Measurements from ENCODE around the gene RPL22L1. TPM values are rescaled to one million over a fixed set of nuclear protein-coding genes. Genes with fewer than 3 reads are reported as not detected.
"Not testable (repeated sequence)": the region's sequence is repeated elsewhere in the genome, so short reads cannot be mapped to it uniquely, and the experiment has no call there.

RPL22L1 gene
- total RNA-seq, 6 experiments from 2014 or later, result 9.5 to 126 (median 31.1) TPM

GRCh38 chr3:170889132-170889531 is 19.1 kb upstream of the RPL22L1 start:
- no peaks in the 10 kb centered on the region for H3K36me3 ChIP-seq
- ATAC-seq (no peak), DNase-seq (no peak)
- intact Hi-C loops (cut with DNase I), result no loop called here
- no peak overlapping the region for H3K27ac ChIP-seq
- no peaks in the 10 kb centered on the region for H3K9me3 ChIP-seq
- no peaks in the 10 kb centered on the region for H3K27me3 ChIP-seq
- no peak for TF ChIP-seq POLR2A (IDR thresholded peaks at IDR 0.05)
- TF ChIP-seq CTCF (IDR thresholded peaks at IDR 0.05), result no peak
- no peaks in the 10 kb centered on the region for H3K4me1 ChIP-seq
- H3K4me3 ChIP-seq, result no peak overlapping the region

DNA sequence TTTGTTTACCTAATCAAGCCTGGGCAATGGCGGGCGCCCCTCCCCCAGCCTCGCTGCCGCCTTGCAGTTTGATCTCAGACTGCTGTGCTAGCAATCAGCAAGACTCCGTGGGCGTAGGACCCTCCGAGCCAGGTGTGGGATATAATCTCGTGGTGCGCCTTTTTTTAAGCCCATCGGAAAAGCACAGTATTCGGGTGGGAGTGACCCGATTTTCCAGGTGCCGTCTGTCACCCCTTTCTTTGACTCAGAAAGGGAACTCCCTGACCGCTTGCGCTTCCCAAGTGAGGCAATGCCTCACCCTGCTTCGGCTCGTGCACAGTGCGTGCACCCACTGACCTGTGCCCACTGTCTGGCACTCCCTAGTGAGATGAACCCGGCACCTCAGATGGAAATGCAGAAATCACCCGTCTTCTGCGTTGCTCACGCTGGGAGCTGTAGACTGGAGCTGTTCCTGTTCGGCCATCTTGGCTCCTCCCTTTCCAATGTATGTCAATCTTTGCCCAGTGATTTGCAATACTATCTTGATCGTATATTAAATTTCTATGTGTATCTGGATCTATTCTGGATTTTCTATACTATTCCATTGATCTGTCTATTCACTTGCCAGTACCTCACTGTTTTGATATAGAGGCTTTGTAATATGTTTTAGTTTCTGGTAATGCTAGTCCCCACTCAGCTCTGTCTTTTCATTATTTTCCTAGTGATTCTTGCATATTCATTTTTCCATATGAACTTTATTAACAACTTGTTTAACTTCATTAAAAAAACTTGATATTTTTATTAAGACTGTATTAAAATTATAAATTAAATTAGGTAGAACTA is 14.3 kb upstream of the RPL22L1 start:
- intact Hi-C loops (cut with DNase I); H3K27ac ChIP-seq; H3K27me3 ChIP-seq; H3K36me3 ChIP-seq; ATAC-seq; H3K9me3 ChIP-seq; H3K4me1 ChIP-seq; DNase-seq; H3K4me3 ChIP-seq: not testable (repeated sequence)
- WGBS (ENCODE audit: insufficient coverage, low coverage, low lambda C conversion rate, missing lambda C conversion rate), result 81% methylated on average over 10 of the region's 24 CpGs

DNA sequence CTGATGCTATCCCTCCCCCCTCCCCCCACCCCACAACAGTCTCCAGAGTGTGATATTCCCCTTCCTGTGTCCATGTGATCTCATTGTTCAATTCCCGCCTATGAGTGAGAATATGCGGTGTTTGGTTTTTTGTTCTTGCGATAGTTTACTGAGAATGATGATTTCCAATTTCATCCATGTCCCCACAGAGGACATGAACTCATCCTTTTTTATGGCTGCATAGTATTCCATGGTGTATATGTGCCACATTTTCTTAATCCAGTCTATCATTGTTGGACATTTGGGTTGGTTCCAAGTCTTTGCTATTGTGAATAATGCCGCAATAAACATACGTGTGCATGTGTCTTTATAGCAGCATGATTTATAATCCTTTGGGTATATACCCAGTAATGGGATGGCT is 8.7 kb upstream of the RPL22L1 start:
- H3K4me3 ChIP-seq; H3K4me1 ChIP-seq; H3K36me3 ChIP-seq; H3K9me3 ChIP-seq; ATAC-seq; H3K27ac ChIP-seq; intact Hi-C loops (cut with DNase I); H3K27me3 ChIP-seq; DNase-seq: not testable (repeated sequence)
- WGBS (ENCODE audit: insufficient coverage, low coverage, low lambda C conversion rate, missing lambda C conversion rate), result 80% methylated on average over 1 of the region's 5 CpGs

DNA sequence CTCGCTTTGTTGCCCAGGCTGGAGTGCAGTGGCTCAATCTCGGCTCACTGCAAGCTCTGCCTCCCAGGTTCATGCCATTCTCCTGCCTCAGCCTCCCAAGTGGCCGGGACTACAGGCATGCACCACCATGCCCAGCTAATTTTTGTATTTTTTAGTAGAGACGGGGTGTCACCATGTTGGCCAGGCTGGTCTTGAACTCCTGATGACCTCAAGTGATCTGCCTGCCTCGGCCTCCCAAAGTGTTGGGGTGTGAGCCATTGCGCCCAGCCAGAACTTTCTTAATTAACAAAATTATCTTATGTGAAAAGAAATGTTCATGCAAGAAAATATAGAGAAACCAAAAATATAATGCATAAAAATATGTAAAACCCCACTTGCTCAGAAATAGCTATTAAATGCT is 7.3 kb upstream of the RPL22L1 start:
- H3K9me3 ChIP-seq; H3K4me1 ChIP-seq; H3K4me3 ChIP-seq; H3K27ac ChIP-seq; DNase-seq; H3K27me3 ChIP-seq; H3K36me3 ChIP-seq; ATAC-seq; intact Hi-C loops (cut with DNase I): not testable (repeated sequence)
- WGBS (ENCODE audit: insufficient coverage, low coverage, low lambda C conversion rate, missing lambda C conversion rate), result 88% methylated on average over 6 of the region's 6 CpGs

DNA sequence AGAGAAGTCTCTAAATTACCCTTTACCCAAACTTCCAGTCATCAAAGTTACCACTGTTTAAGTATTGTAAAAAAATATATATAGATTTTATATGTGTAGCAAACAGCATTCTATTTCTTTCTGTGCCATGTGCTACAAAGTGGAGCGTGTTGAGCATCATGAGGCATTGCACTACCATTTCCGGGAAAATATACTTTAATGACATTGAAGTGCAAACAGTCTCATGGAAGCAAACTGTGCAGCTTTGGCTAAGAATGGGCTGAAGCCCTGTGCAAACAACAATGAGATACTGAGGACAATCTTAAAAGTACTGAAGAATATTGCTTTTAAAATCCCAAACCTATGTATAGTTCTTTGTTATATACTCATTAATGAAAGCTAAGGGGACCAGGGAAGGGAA is 6.5 kb upstream of the RPL22L1 start:
- Histone ChIP-seq H3K4me3 (no peak overlapping the region), H3K9me3 (no peaks in the 10 kb centered on the region)

More for the DNA sequence above, 6.5 kb upstream of the RPL22L1 start:
- ATAC-seq (no peak), DNase-seq (no peak)
- Histone ChIP-seq H3K27me3 (no peaks in the 10 kb centered on the region), H3K4me1 (no peaks in the 10 kb centered on the region), H3K27ac (no peak overlapping the region), H3K36me3 (no peaks in the 10 kb centered on the region)
- WGBS (ENCODE audit: insufficient coverage, low coverage, low lambda C conversion rate, missing lambda C conversion rate), result 75% methylated on average over 2 of the region's 2 CpGs
- TF ChIP-seq CTCF (IDR thresholded peaks at IDR 0.05) (no peak), POLR2A (IDR thresholded peaks at IDR 0.05) (no peak)
- intact Hi-C loops (cut with DNase I), result no loop called here
